Left ventricle myocardium inferior (tissue), 1 donor: ENCODE results near the gene CNR2. TPM values are rescaled to one million over a fixed set of nuclear protein-coding genes. Genes with fewer than 3 reads are reported as not detected.
"Not testable (repeated sequence)": the region's sequence is repeated elsewhere in the genome, so short reads cannot be mapped to it uniquely, and the experiment has no call there.

Experiments
- DNase-seq: peaks from one replicate; pipeline ENCODE4 v3.0.0-alpha.2; 2020
- H3K27ac ChIP-seq: fragments of 200-600 bp; replicated peaks from 2 replicates; pipeline ENCODE4 v1.8.0; 2021
- H3K27me3 ChIP-seq: fragments of 200-600 bp; 2 replicates; pipeline ENCODE4 v1.8.0; 2021; ENCODE audit warnings: low read depth
- H3K36me3 ChIP-seq: fragments of 200-600 bp; 2 replicates; pipeline ENCODE4 v1.8.0; 2021
- H3K4me1 ChIP-seq: fragments of 200-600 bp; 2 replicates; pipeline ENCODE4 v1.8.0; 2021
- H3K4me3 ChIP-seq: fragments of 200-600 bp; 2 replicates; pipeline ENCODE4 v1.8.0; 2021; ENCODE audit warnings: mild to moderate bottlenecking, moderate library complexity
- H3K9me3 ChIP-seq: fragments of 200-600 bp; replicated peaks from 2 replicates; pipeline ENCODE4 v1.8.0; 2021
- CTCF ChIP-seq: fragments of 200-600 bp; IDR thresholded peaks from 2 replicates; pipeline ENCODE4 v1.8.0; 2021; ENCODE audit warnings: antibody characterized with exemption, mild to moderate bottlenecking, borderline replicate concordance
- intact Hi-C: fragments of 100-400 bp; cut with micrococcal nuclease; formaldehyde crosslinking; loops from one replicate; pipeline ENCODE4 v1.11.0; 2022
- total RNA-seq: library from RNA; stranded (reverse); fragmentation: NEBNext Ultra II Directional; extraction: Animal tissue kit (Norgen Biotek cat#: 25700); gene quantifications from one replicate; pipeline ENCODE4 v1.2.1, GENCODE V29; 2021
- donor health status: DM: no; HTN: yes; CAD: no; lungs with severe emphysema.

CNR2 gene
- total RNA-seq, 1 donor from 2014 or later: not detected

- intact Hi-C loops: no loop called here
Measured at GRCh38 chr1:23854568-23854967, 58.6 kb downstream of the CNR2 start.

GRCh38 chr1:23853124-23853523 lies 60.0 kb downstream of the CNR2 start:
- DNase-seq, H3K4me3 ChIP-seq, H3K27ac ChIP-seq, H3K9me3 ChIP-seq, H3K27me3 ChIP-seq, intact Hi-C loops: not testable (repeated sequence)
- peaks cover 32% of the 10 kb centered on the region for H3K36me3 ChIP-seq
- H3K4me1 ChIP-seq: peaks cover 19% of the 10 kb centered on the region

More at GRCh38 chr1:23854568-23854967, 58.6 kb downstream of the CNR2 start:
- peaks cover 40% of the 10 kb centered on the region for H3K36me3 ChIP-seq
- no peak overlapping the region for H3K4me3 ChIP-seq
- TF ChIP-seq CTCF: peak; percentile 49
- peaks cover 8% of the 10 kb centered on the region for H3K4me1 ChIP-seq
- no peak for DNase-seq
- no peak overlapping the region for H3K27ac ChIP-seq
- H3K9me3 ChIP-seq: no peaks in the 10 kb centered on the region
- H3K27me3 ChIP-seq: no peaks in the 10 kb centered on the region

GRCh38 chr1:23851406-23851805 lies 61.8 kb downstream of the CNR2 start:
- H3K9me3 ChIP-seq, DNase-seq, H3K27ac ChIP-seq, H3K27me3 ChIP-seq, H3K4me3 ChIP-seq, intact Hi-C loops: not testable (repeated sequence)
- Histone ChIP-seq H3K36me3 (peaks cover 31% of the 10 kb centered on the region), H3K4me1 (peaks cover 25% of the 10 kb centered on the region)

- Histone ChIP-seq H3K27ac (peak overlapping the region; percentile 85), H3K27me3 (no peaks in the 10 kb centered on the region), H3K9me3 (peaks cover 7% of the 10 kb centered on the region), H3K36me3 (peaks cover 46% of the 10 kb centered on the region), H3K4me3 (peak overlapping the region; percentile 4), H3K4me1 (peaks cover 21% of the 10 kb centered on the region)
- no peak for TF ChIP-seq CTCF
- intact Hi-C loops: no loop called here
- no peak for DNase-seq
Measured at GRCh38 chr1:23848673-23849616, 64.2 kb downstream of the CNR2 start.

GRCh38 chr1:23847482-23848095 lies 65.6 kb downstream of the CNR2 start:
- peaks cover 46% of the 10 kb centered on the region for H3K36me3 ChIP-seq
- H3K9me3 ChIP-seq, H3K27me3 ChIP-seq, H3K4me3 ChIP-seq, intact Hi-C loops, DNase-seq, H3K27ac ChIP-seq: not testable (repeated sequence)
- peaks cover 21% of the 10 kb centered on the region for H3K4me1 ChIP-seq

- no peak overlapping the region for H3K27ac ChIP-seq
- no peaks in the 10 kb centered on the region for H3K27me3 ChIP-seq
- intact Hi-C loops: no loop called here
- H3K36me3 ChIP-seq: peaks cover 42% of the 10 kb centered on the region
- TF ChIP-seq CTCF: no peak
- DNase-seq: no peak
- H3K4me3 ChIP-seq: no peak overlapping the region
- peaks cover 7% of the 10 kb centered on the region for H3K9me3 ChIP-seq
- H3K4me1 ChIP-seq: peaks cover 21% of the 10 kb centered on the region
Measured at GRCh38 chr1:23845163-23845562, 68.0 kb downstream of the CNR2 start.

GRCh38 chr1:23843644-23844043 lies 69.5 kb downstream of the CNR2 start:
- no peak overlapping the region for H3K27ac ChIP-seq

More at GRCh38 chr1:23843644-23844043, 69.5 kb downstream of the CNR2 start:
- Histone ChIP-seq H3K4me1 (peaks cover 11% of the 10 kb centered on the region), H3K4me3 (no peak overlapping the region), H3K9me3 (peaks cover 7% of the 10 kb centered on the region), H3K36me3 (peaks cover 41% of the 10 kb centered on the region), H3K27me3 (no peaks in the 10 kb centered on the region)
- DNase-seq: no peak
- intact Hi-C loops: no loop called here
- no peak for TF ChIP-seq CTCF
